Measurements from ENCODE around the gene TULP4.
"Not testable (repeated sequence)": the region's sequence is repeated elsewhere in the genome, so short reads cannot be mapped to it uniquely, and the experiment has no call there.

The TULP4 gene

DNA sequence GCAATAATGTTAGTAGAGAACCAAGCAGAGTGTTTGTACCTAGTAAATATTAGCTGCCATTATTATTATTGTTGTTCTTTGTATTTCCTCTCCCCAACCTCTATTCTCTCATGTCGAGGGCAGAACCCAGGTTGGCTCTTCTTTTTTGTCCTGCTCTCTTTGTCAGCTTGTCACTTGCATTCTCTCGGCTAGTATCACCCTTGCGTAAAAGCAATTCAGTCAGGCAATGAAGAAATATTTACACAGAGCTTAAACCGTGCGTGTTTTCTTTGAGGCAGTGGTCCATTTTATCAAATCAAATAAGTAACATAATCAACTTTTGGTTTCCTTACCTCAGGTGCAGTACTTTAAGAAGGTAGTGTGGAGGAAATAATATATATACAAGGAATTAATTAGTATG lies 83.9 kb downstream of the TULP4 start:
- TF ChIP-seq, protein P1, sequence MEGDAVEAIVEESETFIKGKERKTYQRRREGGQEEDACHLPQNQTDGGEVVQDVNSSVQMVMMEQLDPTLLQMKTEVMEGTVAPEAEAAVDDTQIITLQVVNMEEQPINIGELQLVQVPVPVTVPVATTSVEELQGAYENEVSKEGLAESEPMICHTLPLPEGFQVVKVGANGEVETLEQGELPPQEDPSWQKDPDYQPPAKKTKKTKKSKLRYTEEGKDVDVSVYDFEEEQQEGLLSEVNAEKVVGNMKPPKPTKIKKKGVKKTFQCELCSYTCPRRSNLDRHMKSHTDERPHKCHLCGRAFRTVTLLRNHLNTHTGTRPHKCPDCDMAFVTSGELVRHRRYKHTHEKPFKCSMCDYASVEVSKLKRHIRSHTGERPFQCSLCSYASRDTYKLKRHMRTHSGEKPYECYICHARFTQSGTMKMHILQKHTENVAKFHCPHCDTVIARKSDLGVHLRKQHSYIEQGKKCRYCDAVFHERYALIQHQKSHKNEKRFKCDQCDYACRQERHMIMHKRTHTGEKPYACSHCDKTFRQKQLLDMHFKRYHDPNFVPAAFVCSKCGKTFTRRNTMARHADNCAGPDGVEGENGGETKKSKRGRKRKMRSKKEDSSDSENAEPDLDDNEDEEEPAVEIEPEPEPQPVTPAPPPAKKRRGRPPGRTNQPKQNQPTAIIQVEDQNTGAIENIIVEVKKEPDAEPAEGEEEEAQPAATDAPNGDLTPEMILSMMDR (IDR thresholded peaks at IDR 0.05), result no peak
- Histone ChIP-seq H3K4me3 (no peak overlapping the region), H3K27ac (no peak overlapping the region)
- no peak for DNase-seq (ENCODE audit: low spot score)

GRCh38 chr6:158397578-158397977 lies 85.3 kb downstream of the TULP4 start:
- H3K27ac ChIP-seq, result no peak overlapping the region
- H3K4me3 ChIP-seq, result no peak overlapping the region
- TF ChIP-seq, protein P1 (IDR thresholded peaks at IDR 0.05), result no peak
- no peak for DNase-seq (ENCODE audit: low spot score)

DNA sequence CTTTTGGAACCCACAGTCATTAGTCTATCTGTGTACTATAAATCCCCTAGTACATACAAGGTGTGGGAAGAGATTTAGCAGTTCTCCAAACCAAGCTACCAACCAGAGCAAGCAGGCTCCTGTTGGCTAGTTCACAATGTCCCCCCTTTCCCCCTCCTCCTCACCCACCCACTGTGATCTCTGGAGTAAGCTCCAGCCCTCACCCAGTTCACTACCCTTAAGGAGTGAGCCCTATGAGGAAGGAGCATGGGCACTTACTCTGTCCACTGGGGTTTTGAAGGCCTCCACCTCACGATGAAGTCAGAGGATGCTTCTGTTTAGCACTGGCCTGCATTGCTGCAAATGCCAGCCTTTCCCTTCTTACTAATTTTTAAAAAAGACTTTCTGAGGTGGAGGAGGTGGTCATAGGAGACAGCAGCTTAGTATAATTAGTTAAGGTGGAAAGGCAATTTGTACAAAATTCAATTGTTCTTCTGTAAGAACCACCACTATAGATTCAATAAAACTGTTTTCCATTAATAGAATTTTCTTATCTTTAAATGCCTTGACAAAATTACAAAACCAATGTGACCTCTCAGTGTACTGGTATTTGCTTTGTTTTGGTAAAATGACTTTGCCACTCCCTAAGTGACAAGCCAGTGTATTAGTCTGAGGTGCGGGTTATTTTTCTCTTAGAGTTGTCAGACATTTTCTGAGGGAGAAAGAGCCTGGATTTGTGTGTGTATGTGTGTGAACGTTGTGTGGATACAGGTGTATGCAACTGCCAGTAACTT lies 86.2 kb downstream of the TULP4 start:
- no peak overlapping the region for H3K4me3 ChIP-seq
- TF ChIP-seq, protein P1 (IDR thresholded peaks at IDR 0.05), result no peak
- no peak overlapping the region for H3K27ac ChIP-seq
- DNase-seq (ENCODE audit: low spot score), result no peak

GRCh38 chr6:158399040-158399700 lies 86.9 kb downstream of the TULP4 start:
- Histone ChIP-seq H3K4me3 (no peak overlapping the region), H3K27ac (no peak overlapping the region)
- TF ChIP-seq, protein P1 (IDR thresholded peaks at IDR 0.05), result no peak
- DNase-seq (ENCODE audit: low spot score), result no peak

DNA sequence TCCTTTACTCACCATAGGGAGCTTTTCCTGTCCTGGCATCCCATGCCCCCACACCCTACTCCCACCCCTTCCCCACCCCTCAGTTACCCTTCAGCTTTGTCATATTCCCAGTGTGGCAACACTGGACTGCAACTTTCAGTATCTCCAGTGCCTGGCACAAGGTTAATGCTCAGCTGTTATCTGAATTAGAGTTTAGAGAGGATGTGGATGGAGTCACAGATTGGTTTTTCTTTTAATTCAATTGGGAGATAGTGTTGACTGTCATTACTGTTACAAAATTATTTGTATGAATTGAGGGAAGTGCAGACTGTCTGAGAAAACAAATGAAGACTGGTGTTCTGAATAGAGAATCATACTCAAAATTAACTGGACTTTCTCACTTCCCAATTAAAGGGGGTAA lies 89.9 kb downstream of the TULP4 start:
- TF ChIP-seq, protein P1 (IDR thresholded peaks at IDR 0.05), result no peak
- no peak for DNase-seq (ENCODE audit: low spot score)
- H3K4me3 ChIP-seq, result no peak overlapping the region
- no peak overlapping the region for H3K27ac ChIP-seq

DNA sequence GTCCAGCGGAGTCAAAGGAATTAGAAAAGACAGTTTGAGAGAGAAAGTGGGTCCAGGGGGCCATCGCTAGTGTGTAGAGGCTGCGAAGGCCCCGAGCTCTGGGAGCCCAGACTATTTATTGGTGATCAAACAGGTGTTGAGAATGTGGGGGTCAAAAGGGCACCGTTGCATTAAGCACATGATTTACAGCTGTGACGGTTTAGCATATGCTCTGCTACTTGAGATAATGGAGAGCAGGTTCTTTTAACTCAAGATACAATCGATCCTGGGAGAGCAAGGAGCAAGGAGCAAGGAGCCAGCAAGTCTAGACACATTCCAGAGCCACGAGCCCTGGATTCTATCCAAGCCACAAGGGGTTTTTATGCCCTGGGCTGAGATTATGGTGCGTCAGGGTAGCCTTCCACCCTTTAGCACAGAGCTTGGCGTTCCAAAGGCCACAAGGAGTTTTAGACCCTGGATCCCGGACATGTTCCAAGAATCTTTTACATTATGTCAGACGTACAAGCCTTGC lies 93.1 kb downstream of the TULP4 start:
- not testable (repeated sequence) for DNase-seq (ENCODE audit: low spot score); H3K4me3 ChIP-seq; H3K27ac ChIP-seq

- no peak for DNase-seq (ENCODE audit: low spot score)
- Histone ChIP-seq H3K4me3 (no peak overlapping the region), H3K27ac (no peak overlapping the region)
- TF ChIP-seq, protein P1 (IDR thresholded peaks at IDR 0.05), result no peak
Observed at GRCh38 chr6:158405933-158406332, 93.7 kb downstream of the TULP4 start.

Measured in coronary artery (tissue), 2 donors.